Body of pancreas (tissue), 4 donors: Measurements from ENCODE around the gene CLCN5. TPM values are rescaled to one million over a fixed set of nuclear protein-coding genes. Genes with fewer than 3 reads are reported as not detected.
A peak's percentile ranks its signal among the peaks of the same experiment; 100 is the strongest.

Experiments used
- ATAC-seq: fragments of 150-250 bp; one replicate; pipeline ENCODE4 v1.9.1; 2016
- DNase-seq, 4 donors: peaks; one replicate each; pipeline ENCODE4 v3.0.0-alpha.2; 2019
- H3K27ac ChIP-seq, 4 donors: fragments of 200-600 bp; sonication (generic); 1 replicate in 3 of 4; 2 replicates in 1 of 4; pipeline versions ENCODE4 v1.5.1 to v1.6.1; 2016 to 2019; ENCODE audit warnings: mild to moderate bottlenecking in 1 of 4, mixed read lengths in 1 of 4, moderate library complexity in 1 of 4
- H3K27me3 ChIP-seq, 2 donors: fragments of 200-600 bp; sonication (generic); one replicate each; pipeline ENCODE4 v1.6.0; 2016; ENCODE audit warnings: mild to moderate bottlenecking in 1 of 2
- H3K36me3 ChIP-seq, 2 donors: fragments of 200-600 bp; sonication (generic); replicated peaks in 1 of 2; 2 replicates each; pipeline ENCODE4 v1.5.1; 2016; ENCODE audit warnings: low read depth in 2 of 2; ENCODE audit not compliant: insufficient read depth in 1 of 2
- H3K4me1 ChIP-seq: fragments of 200-600 bp; sonication (generic); one replicate; pipeline ENCODE4 v1.6.0; 2016
- H3K4me3 ChIP-seq, 2 donors: fragments of 200-600 bp; sonication (generic); 1 replicate in 1 of 2; 2 replicates in 1 of 2; pipeline ENCODE4 v1.5.1; 2016 to 2019
- H3K9me3 ChIP-seq, 3 donors: fragments of 200-600 bp; sonication (generic); 1 replicate in 2 of 3; 2 replicates in 1 of 3; pipeline ENCODE4 v1.5.1; 2016
- POLR2A ChIP-seq, 3 donors: fragments of 450-650 bp; IDR thresholded peaks; one replicate each; pipeline ENCODE4 v1.6.1; 2016; ENCODE audit warnings: antibody characterized with exemption in 3 of 3, mild to moderate bottlenecking in 2 of 3
- WGBS, 2 donors: methylation state at CpG; one replicate each; pipeline ENCODE4 v1.1.5; 2017; 5-methylcytosine and 5-hydroxymethylcytosine counted together
- intact Hi-C: fragments of 100-400 bp; cut with DNase I; formaldehyde crosslinking; loops from one replicate; pipeline ENCODE4 v1.15.1; 2023
- total RNA-seq, 2 donors: library from RNA; depleted of rRNA; stranded (reverse); fragments of >200 nt; gene quantifications; one replicate each; pipeline ENCODE4 v1.1.0, GENCODE V29; 2016
- TF ChIP-seq, protein P1 (sequence below), 7 experiments: fragments of 450-650 bp in 4 of 7; fragments of 200-600 bp in 3 of 7; sonication (generic) in 3 of 7; IDR thresholded peaks; one replicate each; pipeline ENCODE4 v1.5.1; 2016 to 2019; ENCODE audit warnings: antibody characterized with exemption in 7 of 7

The CLCN5 gene
- 1 to 10 TPM; 2.0 to 5.2 TPM for total RNA-seq

DNA sequence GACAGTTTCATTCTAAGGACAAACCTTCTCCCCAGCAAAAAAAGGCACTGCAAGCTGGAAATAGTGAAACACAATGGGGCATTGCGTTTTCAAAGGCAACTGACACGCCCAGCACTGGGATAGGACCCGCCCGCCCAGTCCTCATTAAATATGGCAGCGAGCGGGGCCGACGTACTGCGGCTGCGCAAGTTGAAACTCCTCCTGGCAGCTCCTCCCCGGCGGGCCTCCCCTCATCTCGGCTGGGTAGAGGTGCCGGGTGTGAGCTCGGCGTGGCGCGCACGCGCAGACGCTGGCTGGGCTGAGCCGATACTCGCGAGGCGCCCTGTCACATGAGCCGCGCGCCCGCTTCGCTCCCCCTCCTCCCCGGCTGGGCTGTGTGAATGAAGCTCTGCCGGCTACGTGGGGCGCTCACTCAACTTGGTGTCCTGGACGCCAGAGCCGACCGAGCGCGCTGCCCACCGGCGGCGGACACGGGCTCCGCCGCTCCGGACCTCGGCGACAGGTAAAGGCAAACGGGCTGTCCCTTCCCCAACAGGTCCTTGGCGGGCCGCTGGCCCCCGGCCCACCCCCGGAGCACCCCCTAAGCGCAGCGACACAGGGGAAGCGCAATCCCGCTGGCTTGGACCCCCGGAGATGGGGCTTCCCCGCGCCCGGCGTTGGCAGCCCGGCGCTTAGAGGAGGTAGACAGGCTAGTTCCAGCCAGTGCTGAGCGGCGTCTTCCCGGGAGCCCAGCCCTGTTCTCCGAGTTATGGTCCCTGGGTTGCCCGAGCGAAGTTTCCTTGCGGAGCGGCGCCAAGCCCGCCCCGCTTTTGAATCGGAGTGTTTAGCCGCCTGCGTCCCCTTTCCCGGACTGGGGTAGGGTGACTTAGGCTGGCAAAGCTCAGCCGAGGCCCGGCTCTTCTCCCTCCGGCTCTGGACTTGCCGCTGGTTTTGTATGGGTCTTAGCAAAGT, at the start of gene CLCN5:
CLCN5 (plus strand) TSS at position 306 of the 951 bp plus-strand sequence. CDS start 2,703 bp downstream, outside the sequence.
- Histone ChIP-seq H3K27ac (peak within 1 kb of the TSS; percentile 83 to 88 (median 86)), H3K4me3 (peak within 1 kb of the TSS; percentile 35 to 50), H3K36me3 (no peaks in the 10 kb centered on the region), H3K4me1 (peaks cover 18% of the 10 kb centered on the region), H3K27me3 (no peaks in the 10 kb centered on the region), H3K9me3 (no peaks in the 10 kb centered on the region)
- intact Hi-C loops: no loop called here
- DNase-seq: peak; percentile 95 to 98 (median 97)
- 0% methylated on average over 39 of the region's 83 CpGs; no CpG with 5 or more reads in 1 of the 2 donors for WGBS, 2 donors
- peak; percentile 98 for ATAC-seq
- peak; percentile 56 to 73 (median 69) for TF ChIP-seq POLR2A (IDR thresholded peaks at IDR 0.05)
- TF ChIP-seq, protein P1, sequence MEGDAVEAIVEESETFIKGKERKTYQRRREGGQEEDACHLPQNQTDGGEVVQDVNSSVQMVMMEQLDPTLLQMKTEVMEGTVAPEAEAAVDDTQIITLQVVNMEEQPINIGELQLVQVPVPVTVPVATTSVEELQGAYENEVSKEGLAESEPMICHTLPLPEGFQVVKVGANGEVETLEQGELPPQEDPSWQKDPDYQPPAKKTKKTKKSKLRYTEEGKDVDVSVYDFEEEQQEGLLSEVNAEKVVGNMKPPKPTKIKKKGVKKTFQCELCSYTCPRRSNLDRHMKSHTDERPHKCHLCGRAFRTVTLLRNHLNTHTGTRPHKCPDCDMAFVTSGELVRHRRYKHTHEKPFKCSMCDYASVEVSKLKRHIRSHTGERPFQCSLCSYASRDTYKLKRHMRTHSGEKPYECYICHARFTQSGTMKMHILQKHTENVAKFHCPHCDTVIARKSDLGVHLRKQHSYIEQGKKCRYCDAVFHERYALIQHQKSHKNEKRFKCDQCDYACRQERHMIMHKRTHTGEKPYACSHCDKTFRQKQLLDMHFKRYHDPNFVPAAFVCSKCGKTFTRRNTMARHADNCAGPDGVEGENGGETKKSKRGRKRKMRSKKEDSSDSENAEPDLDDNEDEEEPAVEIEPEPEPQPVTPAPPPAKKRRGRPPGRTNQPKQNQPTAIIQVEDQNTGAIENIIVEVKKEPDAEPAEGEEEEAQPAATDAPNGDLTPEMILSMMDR (IDR thresholded peaks at IDR 0.05): no peak

DNA sequence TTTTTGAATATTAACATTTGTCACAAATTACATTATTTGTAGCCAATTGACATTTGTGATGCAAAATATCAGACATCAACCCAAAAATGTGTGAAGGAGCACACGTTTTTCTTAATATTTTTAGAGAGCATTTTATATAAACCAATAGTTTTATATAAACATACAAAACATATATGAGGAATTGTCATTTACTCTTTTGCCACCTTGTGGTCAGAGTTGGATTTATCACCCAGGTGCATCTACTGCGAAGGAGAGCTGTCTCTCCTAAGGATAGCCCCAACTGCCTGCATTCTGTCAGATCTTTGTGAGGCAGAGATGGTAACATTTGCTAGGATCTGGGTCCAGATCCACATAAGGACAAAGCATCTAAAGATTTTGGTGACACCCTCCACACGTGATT, 45.6 kb upstream of the CLCN5 start:
- intact Hi-C loops: no loop called here
- Histone ChIP-seq H3K4me3 (no peak overlapping the region), H3K27ac (peak overlapping the region in 2 of 4 donors; percentile 83 to 85), H3K36me3 (no peaks in the 10 kb centered on the region), H3K9me3 (no peaks in the 10 kb centered on the region), H3K27me3 (no peaks in the 10 kb centered on the region), H3K4me1 (peaks cover 35% of the 10 kb centered on the region)
- DNase-seq (peak in 3 of 4 donors; percentile 20 to 30 (median 28)), ATAC-seq (no peak)
- WGBS, 2 donors: 4 to 11% methylated on average over 3 of the region's 3 CpGs
- TF ChIP-seq POLR2A (IDR thresholded peaks at IDR 0.05): no peak
- TF ChIP-seq, protein P1 (IDR thresholded peaks at IDR 0.05): peak in 6 of 7 experiments; percentile 32 to 58 (median 44)

DNA sequence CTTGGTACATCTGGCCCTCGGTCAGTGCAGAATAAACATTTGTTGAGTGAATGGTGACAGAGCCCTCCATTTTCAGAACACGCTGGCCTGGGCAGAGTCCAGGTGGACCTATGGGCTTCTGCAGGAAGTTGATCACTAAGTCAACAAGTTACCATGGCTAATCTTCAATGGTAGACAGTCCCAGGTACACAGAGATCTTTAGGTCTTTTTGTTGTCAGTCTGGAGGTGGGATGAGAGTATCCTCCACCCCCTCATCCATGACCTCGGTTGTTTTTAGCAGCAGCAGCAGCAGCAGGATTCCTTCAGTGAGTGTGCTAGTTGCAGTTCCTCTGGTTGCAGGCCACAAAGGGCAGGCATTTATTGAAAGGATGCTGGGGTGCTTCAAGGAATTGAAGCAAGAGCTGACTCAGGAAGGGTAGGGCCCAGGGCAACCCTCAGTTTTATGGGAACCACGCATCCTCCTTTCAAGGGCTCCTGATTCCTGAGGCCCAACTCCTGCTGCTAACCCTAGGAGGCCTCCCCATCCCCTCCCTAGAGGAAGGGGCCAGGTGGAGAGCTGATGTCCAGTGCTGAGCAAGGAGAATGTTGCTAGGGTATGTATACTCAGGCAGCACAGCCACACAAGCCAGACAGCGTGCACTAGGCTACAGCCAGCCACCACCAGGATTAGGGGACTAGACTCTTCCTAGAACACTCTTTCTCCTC, 44.8 kb upstream of the CLCN5 start:
- Histone ChIP-seq H3K9me3 (no peaks in the 10 kb centered on the region), H3K27me3 (no peaks in the 10 kb centered on the region), H3K4me1 (peaks cover 35% of the 10 kb centered on the region), H3K27ac (peak overlapping the region in 3 of 4 donors; percentile 68 to 85 (median 83)), H3K36me3 (no peaks in the 10 kb centered on the region), H3K4me3 (no peak overlapping the region)
- DNase-seq (peak in 3 of 4 donors; percentile 28 to 48 (median 38)), ATAC-seq (no peak)
- 38 to 44% methylated on average over 3 to 4 of the region's 5 CpGs for WGBS, 2 donors
- intact Hi-C loops: no loop called here
- TF ChIP-seq, protein P1 (IDR thresholded peaks at IDR 0.05): no peak
- TF ChIP-seq POLR2A (IDR thresholded peaks at IDR 0.05): no peak

DNA sequence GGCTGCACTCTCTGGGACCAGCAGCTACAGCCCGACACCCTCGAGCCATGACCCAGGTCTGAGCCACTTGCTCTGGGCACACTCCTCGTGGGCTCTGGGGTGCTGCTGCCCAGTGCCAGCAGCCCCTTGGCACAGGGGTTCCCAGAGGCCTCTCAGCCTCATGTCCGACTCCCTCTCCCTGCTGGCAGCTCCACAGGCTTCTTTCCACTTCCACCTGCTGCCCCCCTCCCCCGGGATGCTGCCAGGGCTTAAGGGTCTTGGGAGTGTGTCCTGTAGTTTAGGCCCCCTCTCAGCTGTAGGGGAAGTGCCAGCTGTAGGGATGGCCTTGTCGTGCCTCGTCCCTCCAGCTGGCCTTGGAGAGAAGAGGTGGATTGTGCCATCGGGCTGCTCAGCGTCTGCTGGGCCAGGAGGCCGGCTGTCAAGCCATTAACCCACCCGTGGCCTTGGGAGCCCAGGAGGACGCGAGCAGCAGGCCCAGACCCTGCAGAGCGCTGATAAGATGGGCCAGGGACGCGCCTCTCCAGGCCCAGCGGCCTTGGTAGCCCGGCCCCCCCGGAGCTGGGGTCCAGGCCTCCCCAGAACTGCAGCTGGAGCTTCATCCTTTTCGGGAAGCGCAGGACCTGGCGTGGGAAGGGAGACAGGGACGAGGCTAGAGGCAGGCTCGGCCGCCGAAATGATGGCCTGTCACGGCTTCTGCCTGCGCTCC, 44.1 kb upstream of the CLCN5 start:
- Histone ChIP-seq H3K36me3 (no peaks in the 10 kb centered on the region), H3K4me1 (peaks cover 35% of the 10 kb centered on the region), H3K27ac (peak overlapping the region; percentile 68 to 85 (median 76)), H3K9me3 (no peaks in the 10 kb centered on the region), H3K27me3 (no peaks in the 10 kb centered on the region), H3K4me3 (no peak overlapping the region)
- peak; percentile 2 for ATAC-seq
- intact Hi-C loops: no loop called here
- WGBS, 2 donors: 11 to 67% methylated on average over 2 to 23 of the region's 28 CpGs
- peak in 1 of 4 donors; percentile 20 for DNase-seq
- no peak for TF ChIP-seq POLR2A (IDR thresholded peaks at IDR 0.05)
- TF ChIP-seq, protein P1 (IDR thresholded peaks at IDR 0.05): no peak
